ENCODE measurements around the gene CNTNAP2.
A peak's percentile ranks its signal among the peaks of the same experiment; 100 is the strongest.

Gene CNTNAP2

DNA sequence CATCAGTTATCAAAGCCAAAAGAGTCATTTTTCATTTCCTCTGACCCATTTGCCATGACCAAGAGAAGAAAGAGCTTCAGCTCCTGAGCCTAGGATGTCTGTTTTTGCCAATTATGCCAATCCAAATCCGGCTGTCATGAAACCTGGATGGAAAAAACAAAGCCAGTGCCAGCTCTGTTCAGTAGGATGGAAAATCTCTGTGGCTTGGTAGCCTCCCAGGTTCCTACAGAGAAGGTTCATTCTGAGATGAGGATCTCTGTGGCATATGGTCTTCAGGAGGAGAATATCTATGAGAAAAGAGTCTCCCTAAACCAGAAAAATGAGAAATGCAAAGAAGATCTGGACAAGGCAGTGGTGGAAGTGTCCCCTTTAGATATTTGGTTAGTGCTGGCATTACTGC, 475.4 kb downstream of the CNTNAP2 start:
- no peak for DNase-seq

DNA sequence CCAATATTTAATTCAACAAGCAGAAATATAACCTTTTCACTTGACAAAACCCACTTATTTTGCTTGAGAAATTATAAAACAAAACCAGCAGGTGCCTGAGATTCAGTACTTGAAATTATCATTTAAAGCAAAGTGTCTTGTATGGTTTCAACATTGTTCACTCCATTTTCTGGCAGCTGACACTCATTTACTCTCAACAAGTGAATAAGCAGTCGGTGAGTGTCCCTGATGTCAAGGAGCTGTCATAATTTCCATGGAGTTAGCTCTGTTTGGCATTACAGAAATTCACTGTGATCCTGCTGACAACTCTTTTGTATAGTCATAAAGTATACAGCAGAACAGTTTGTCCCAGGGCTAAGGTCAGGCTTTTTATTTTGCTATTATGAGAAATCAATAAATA, 490.0 kb downstream of the CNTNAP2 start:
- DNase-seq: no peak

DNA sequence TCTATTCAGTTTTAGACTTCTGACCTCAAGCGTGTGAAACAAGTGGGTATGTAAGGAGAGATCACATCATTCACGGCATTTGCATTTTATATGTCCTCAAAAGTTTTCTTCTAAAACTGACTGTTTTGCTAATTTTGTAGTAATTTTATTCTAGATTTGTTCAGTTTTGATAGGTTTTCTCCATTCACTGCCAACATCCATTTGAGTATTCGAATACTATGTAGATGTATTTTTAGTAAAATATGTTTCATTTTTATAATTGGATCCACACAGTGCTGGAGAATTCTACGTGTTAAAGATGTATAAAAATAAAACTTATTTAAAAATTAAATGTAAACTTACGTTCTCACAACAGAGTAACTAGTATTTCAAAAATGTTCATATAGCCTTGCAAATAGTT, 503.0 kb downstream of the CNTNAP2 start:
- DNase-seq: no peak

DNA sequence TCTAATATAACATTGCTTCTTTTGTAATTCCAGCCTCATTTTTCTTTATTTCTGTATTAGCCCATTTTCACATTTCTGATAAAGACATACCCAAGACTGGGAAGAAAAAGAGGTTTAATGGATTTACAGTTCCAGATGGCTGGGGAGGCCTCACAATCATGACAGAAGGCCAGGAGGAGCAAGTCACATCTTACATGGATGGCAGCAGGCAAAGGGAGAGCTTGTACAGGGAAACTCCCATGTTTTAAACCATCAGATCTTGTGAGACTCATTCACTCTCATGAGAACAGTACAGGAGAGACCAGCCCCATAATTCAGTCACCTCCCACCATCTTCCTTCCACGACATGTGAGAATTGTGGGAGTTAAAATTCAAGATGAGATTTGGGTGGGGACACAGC, 510.3 kb downstream of the CNTNAP2 start:
- DNase-seq: no peak

DNA sequence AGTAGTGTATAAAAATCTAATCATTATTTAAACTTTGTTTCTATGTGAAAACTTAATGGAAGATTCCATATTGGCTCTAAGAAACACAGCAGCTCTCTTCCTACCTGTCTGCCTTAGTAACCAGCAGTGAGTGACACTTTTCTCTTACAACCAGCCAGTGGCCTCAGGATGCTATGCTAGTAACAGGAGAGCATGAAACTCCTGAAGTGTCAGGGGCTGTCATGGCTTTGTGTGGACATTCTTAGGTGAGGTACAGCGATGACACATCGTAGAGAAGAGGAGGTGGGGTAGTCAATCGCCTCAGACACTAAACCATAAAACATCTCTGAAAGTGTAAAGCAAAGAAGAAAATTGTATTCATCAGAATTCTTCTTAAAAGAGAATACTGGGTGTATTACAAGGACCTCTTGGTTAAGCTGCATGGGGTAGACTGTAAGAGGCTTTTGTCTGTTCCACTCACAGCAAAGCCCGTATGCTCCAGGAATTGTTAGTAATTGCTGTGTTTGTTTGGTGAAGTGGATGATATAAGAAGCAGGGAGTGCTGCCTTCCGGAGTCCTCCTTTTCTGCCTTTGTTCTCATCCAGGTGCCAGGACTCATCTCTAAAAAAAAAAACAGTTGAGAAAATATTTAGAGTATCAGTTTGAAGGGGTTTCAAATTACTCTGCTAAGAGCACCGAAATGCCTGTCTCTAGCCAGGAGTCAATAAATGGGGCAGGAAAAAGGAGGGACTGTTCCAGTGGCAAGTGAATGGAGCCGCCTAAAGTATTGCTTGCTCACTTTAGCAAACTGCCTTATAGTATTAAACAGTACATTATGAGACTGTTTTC, 518.8 kb downstream of the CNTNAP2 start:
- peak; percentile 40 for DNase-seq

DNA sequence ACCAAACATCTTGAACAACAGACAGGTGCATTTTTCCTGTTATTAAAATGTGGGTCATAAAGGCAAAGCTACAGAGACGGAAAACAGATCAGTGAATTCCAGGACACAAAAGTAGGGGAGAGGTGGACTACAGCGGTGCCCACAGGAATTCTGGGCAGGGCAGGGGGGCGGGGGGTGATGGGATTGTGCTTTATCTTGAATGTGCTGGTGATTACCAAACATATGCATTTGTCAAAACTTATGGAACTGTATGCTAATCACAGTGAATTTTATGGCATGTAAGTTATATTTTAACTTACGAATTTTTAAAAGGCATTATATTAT, 519.4 kb downstream of the CNTNAP2 start:
- peak; percentile 24 for DNase-seq

DNA sequence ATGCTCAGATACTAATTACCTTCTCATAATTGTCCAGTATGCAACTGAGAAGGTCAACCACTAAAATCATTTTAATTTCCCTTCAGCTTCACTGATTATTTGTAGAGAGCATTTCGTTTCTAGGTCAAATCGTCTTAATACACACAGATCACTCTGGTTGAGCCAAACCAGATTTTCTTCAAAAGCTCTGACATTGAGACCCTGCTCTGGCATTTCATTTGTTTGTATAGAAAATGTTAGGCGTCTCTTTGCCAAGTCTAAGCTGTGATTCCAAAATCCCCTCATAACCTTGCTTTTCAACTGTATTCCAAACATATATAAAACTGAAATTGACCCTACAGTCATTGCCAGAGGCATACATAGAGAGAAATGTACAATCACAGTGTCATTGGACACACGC, 520.0 kb downstream of the CNTNAP2 start:
- no peak for DNase-seq

DNA sequence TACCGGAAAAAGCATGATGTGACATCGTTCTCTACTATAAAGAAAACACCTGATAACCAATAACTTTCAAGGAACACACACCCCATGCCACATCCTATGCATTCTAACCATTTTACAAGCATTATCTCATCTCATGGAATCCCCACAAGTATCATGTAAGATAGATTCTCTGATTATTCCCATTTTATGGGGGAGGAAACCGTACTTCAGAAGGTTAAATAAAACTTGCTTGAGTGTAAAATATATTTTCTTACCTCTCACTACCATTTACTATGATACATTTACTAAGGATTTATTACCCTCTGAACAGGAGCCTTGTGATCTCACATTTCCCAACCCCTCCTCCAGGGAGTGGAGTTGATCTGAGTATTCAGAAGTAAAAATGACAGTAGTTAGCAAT, 522.7 kb downstream of the CNTNAP2 start:
- DNase-seq: no peak

DNA sequence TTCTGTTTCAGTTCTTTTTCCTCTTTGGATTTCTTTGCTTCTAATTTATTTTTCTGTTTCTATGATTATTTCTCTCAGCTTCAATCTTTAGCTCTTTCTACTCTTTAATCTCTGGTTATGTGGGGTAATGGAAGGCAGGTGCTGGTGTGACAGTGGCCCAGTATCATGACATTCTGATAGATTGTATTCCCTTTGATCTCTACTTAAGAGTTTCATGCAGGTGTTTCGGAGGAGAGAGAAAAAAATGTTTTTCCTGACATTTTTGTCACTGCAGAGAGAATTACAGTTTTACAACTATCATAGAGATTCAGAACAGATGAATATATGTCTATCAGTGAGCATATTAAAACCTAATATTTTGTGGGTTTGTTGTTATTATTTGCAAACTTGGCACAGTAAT, 524.9 kb downstream of the CNTNAP2 start:
- DNase-seq: no peak

DNA sequence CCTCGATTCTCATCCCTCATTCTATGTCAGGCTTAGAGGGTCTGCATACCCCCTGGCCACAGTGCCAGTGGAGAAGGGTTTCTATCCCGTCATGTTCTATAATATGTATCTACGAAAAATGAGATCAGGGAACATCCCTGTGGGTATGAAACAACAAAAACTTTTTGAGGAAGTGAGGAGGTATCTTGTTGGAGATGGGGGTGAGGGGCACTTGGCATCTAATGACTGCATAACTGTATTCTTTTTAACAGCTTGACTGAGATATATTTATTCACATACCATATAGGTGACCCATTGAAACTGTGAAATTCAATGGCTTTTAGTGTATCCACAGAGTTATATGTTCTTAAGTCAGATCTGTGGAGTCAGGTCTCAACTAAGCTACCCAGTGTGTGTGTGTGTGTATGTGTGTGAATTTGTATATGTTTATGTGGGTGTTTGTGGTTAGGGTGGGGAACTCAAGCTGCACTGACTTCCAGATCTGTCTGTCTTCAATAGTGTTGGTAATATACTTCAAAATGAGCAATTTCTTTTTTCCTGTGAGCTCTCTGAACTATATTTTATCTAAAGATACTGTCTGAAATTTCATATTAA, 528.9 kb downstream of the CNTNAP2 start:
- DNase-seq: no peak

DNA sequence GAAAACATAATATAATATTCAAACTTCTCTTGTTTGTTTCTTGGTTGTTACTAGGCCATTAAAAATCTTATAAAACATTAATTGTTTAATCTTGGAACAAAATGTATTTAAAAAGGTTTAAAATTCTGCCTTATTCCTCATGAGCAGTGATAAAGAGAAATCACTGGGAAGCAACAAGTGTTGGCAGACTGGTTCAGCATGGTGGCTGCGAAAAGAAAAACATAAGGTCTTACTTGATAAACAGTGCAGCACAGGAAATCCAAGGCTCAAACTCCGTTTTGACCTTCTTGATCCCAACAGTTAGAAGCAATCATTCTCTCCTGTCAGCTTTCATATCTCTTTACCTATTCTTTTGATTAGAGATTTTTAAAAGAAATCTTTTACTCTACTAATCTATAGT, 530.8 kb downstream of the CNTNAP2 start:
- DNase-seq: no peak

DNA sequence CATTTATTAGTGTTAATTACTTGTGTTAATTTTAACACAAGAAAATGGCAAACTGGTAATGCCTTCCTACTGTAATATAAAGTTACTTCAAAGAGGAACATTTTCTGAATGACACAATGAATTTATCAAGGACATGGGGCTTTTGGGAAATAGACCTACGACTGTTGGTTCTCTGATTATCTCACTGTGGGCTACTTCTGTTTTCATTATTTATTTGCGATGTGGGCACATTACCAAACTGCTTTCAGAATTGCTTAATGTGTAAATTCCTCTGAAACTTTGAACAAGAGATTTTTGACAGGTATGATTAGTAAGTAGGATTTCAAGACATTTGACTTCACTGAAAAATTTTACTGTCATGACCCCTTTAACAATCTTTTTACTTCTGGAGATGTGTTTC, 535.6 kb downstream of the CNTNAP2 start:
- no peak for DNase-seq

DNA sequence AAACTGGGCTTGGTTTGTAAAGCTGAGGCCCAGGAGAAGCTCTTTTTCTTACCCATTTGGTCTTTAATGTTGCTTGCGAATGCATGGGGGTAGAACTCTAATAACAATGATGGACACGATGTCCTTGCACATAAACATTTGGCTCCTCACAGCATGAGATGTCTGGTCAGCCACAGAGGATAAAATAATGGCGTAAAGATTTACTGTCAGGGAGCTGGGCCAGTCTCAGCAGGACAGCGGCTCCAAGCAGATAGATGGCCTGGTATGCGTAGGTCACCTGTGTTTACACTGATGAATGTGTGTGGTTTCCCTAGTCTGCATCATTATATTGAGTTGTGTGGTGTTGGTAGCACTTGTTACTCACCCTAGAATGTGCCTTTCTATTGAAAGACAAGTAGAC, 537.4 kb downstream of the CNTNAP2 start:
- DNase-seq: no peak

DNA sequence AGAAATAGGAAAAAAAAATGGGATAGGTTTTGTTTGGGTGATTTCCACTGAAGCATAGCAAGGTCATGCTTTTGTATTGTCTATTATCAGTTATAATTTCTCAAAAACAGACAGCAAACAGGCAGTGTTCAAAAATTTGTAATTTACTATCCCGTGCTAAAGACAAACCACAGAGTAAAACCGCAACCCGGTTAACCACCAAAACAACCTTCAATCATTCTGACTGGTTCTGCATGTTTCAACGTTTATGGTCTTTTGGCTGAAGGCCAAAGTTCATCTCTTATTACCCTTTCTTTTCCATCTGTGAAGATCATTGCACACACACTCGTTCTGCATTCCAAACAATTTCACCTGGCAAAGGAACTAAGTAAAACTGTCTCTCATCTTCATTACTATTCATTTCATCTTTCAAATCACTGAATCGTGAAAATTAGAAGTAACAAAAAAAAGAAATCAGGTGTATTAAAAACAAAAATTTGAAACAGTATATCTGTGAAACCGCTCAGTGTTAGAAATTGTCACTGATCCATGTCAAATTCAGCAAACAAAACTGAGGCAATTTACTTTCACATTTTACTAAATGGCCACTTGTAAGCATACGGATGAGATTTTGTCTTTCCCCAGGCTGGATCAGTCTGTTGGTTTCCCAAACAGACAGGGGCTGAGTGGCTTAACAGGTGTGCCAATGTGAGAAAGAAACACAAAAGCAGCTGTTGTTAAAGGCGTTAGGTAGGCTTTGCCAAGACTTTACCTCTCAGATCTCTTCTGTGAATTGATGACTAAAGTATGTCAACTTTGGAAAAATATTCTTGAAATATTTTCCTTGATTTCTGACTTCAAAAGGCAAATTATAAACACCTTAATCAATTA, 539.6 kb downstream of the CNTNAP2 start:
- DNase-seq: no peak

DNA sequence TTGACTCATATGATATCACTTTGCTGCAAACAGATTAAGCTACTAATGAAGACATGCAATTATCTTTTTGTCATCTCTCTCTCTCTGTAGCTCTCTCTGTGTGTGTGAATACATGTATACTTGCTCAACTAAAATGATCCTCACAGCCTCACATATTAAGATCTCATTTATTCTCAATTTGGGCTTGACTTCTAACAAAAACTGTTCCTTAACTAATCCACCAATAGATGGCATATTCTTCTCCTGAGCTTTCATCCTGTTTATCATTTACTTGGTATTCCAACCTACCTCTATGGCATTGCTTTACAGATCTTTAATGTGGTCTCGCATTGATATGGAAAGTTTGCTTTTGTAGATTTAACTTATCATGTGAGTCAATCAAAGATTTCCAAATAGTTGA, 540.4 kb downstream of the CNTNAP2 start:
- no peak for DNase-seq

DNA sequence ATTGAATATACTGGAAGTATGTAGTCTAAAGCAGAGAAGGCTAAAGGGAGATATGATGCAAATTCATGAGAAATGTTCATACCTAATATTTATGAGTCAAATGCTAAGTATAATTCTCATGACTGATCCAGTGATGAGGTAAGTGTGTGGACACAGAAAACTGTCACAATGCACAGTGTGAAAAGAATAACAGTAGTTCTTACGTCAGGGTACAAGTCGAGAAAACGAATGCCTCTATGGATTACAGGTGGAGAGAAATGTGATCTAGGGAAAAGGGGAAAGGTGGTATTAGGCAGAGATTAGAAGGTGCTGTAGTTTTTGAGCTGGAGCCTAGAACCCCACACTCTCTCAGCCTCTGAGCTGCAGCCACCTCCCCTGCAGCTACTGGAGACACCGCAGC, 542.0 kb downstream of the CNTNAP2 start:
- no peak for DNase-seq

DNA sequence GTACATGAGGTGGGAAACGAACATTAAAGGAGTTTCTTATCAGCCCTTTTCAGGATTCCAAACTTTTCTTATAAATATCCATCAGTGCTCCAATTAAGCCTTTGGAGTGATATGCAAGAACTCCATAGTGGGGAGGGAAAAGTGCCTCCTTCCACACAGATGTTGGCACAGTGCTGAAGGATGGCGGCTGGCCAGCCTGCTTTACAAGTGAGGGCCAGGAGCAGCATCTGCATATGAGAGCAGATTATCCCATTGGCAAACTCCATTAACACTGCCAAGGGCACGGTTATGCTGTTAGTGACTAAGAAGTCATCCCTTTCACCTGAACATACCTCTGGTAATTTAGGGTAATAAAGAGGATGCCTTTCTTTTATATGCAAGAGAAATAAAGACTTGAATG, 543.1 kb downstream of the CNTNAP2 start:
- no peak for DNase-seq

DNA sequence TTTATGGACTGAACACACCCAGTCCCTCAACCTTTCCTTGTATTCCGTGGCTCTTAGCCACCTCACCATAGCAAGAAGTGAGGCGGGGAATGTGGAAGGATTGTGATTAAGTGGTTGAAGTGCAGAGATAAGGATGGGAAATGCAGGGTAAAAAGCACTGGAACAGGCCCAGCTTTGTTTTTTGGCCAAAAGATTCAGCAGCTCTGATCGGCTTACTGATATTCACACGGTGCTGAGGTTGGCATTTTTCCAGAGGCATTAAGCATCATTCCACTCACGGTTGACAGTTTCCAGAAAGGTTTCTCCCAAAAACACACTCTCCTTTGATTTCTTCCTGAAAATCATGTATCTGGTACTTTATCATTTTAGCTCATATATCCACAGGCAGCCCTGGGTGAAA, 544.2 kb downstream of the CNTNAP2 start:
- no peak for DNase-seq

DNA sequence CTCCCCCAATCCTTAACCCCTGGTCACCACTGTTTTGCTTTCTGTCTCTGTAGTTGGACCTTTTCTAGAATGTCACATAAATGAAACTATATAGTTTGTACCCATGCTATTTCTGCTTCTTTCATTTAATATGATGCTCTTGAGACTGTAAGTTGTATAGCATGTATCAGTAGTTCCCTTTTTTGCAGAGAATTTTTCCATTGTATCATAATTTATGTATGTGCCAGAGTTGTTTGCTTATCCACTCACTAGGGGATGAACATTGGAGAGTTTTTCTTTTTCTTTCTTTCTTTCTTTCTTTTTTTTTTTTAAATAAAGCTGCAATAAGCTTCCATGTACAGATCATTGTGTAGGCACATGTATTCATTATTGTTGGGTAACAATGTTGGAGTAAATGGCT, 544.8 kb downstream of the CNTNAP2 start:
- DNase-seq: no peak

DNA sequence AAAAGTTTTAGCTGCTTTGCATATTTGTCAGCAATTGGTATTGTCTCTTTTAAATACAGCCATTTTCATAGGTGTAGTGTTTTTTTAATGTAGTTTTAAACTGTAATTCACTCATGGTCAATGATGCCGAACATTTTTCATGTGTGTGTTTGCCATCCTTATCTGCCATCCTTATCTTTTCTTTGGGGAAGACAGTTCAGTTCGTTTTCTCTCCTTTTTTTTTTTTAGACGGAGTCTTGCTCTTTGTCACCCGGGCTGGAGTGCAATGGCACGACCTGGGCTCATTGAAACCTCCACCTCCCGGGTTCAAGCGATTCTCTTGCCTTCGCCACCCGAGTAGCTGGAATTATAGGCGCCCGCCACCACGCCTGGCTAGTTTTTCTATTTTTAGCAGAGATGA, 545.3 kb downstream of the CNTNAP2 start:
- no peak for DNase-seq

DNA sequence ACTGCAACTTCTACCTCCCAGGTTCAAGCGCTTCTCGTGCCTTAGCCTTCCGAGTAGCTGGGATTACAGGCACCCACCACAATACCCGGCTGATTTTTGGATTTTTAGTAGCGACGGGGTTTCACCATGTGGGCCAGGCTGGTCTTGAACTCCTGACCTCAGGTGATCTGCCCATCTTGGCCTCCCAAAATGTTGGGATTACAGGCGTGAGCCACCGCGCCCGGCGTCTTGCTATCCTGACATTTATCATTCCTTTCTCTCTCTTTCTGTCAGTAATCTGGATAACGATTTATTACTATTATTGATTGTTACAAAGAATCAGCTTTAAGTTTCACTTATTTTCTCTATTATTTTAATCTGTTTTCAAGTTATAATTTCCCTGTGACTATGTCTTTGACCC, 548.4 kb downstream of the CNTNAP2 start:
- no peak for DNase-seq

DNA sequence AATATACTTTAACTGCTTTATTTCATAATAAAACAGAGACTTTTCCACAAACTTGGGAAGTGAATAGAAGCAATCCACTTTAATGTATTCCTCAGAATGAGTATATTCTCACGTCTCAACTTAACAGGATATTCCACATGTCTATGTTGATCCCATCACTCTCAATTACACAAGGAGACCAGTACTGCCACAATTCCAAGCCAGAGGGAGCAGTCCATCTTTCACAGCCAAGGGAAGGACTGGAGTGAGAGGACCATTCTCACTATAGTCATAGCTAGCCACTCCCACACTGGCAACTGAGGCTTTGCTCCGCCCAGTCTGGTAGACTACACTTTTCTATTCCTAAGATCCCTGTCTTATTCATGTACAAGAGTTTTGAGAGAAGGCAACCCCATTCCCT, 553.9 kb downstream of the CNTNAP2 start:
- no peak for DNase-seq

DNA sequence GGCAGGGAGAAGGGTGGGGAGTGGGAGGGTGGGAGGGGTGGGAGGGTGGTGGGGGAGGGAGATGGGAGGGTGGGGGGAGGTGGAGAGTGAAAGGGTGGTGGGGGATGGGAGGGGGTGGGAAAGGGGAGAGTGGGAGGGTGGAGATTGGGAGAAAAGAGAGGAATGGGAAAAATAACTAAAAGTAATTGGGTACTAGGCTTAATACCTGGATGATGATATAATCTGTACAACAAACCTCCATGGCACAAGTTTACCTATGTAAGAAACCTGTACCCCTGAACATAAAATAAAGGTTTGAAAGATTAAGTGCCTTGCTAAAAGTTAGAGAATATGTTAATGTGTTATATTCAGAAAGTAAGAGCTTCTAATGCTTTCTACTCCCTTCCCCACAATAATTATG, 564.9 kb downstream of the CNTNAP2 start:
- DNase-seq: no peak

DNA sequence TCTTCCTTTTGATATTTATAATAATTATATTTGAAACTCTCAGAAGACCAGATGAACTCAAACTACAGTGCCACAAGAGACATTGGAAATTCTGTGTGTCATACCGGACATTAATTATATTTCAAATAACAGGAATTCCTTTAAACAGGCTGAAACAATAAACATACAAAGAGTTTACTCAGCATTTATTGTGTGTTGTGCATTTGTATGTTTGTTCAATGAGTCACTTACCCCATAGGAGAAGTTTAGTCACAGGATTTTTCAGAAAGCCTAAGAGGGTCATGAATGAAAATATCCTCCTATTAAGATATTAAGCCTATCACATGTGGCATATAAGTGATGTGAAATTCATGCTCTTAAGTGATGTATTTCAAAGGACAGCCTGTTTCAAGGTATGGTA, 566.8 kb downstream of the CNTNAP2 start:
- no peak for DNase-seq

Data from right kidney (tissue), 1 donor.